Uterus (tissue), 4 donors: ENCODE results near the gene PPP2R3A. TPM values are rescaled to one million over a fixed set of nuclear protein-coding genes. Genes with fewer than 3 reads are reported as not detected.

ENCODE experiments used
- DNase-seq, 2 donors: peaks; one replicate each; pipeline ENCODE4 v3.0.0-alpha.2; 2019 to 2020
- H3K27ac ChIP-seq, 2 donors: fragments of 200-600 bp; sonication (generic); 1 replicate in 1 of 2; 2 replicates in 1 of 2; pipeline ENCODE4 v1.5.1; 2016 to 2018
- H3K27me3 ChIP-seq, 2 donors: fragments of 200-600 bp; sonication (generic); one replicate each; pipeline ENCODE4 v1.5.1; 2018 to 2019; ENCODE audit warnings: control low read depth in 1 of 2
- H3K36me3 ChIP-seq, 2 donors: fragments of 200-600 bp; sonication (generic); one replicate each; pipeline ENCODE4 v1.5.1; 2019; ENCODE audit warnings: control low read depth in 1 of 2
- H3K4me1 ChIP-seq, 2 donors: fragments of 200-600 bp; sonication (generic); one replicate each; pipeline ENCODE4 v1.5.1; 2018 to 2019; ENCODE audit warnings: control low read depth in 1 of 2
- H3K4me3 ChIP-seq, 2 donors: fragments of 200-600 bp; sonication (generic); 1 replicate in 1 of 2; 2 replicates in 1 of 2; pipeline ENCODE4 v1.5.1; 2018 to 2019; ENCODE audit warnings: mild to moderate bottlenecking in 1 of 2
- H3K9me3 ChIP-seq, 2 donors: fragments of 200-600 bp; sonication (generic); one replicate each; pipeline ENCODE4 v1.5.1; 2019; ENCODE audit warnings: control low read depth in 1 of 2
- POLR2A ChIP-seq, 2 donors: fragments of 450-650 bp; IDR thresholded peaks; one replicate each; pipeline ENCODE4 v1.6.1; 2016; ENCODE audit warnings: antibody characterized with exemption in 2 of 2, mild to moderate bottlenecking in 1 of 2, moderate library complexity in 1 of 2
- intact Hi-C: fragments of 100-400 bp; cut with DNase I; formaldehyde crosslinking; loops from one replicate; pipeline ENCODE4 v1.15.1; 2023; ENCODE audit warnings: low total_unique reads
- total RNA-seq, 4 donors: library from RNA; depleted of rRNA in 3 of 4; stranded (reverse); fragments of >200 nt in 3 of 4; gene quantifications; one replicate each; pipeline versions ENCODE4 v1.1.0 to v1.2.4, GENCODE V29; 2014 to 2023
- TF ChIP-seq, protein P1 (sequence below), 4 experiments: fragments of 200-600 bp in 2 of 4; fragments of 450-650 bp in 2 of 4; sonication (generic) in 2 of 4; IDR thresholded peaks; one replicate each; pipeline ENCODE4 v1.5.1; 2016 to 2019; ENCODE audit warnings: antibody characterized with exemption in 4 of 4, mild to moderate bottlenecking in 2 of 4, moderate library complexity in 1 of 4
- donor health status: DM: yes; HTN: yes; CAD: no.

PPP2R3A gene
- total RNA-seq, 4 donors from 2014 or later, result 8.5 to 22.9 (median 18.1) TPM

DNA sequence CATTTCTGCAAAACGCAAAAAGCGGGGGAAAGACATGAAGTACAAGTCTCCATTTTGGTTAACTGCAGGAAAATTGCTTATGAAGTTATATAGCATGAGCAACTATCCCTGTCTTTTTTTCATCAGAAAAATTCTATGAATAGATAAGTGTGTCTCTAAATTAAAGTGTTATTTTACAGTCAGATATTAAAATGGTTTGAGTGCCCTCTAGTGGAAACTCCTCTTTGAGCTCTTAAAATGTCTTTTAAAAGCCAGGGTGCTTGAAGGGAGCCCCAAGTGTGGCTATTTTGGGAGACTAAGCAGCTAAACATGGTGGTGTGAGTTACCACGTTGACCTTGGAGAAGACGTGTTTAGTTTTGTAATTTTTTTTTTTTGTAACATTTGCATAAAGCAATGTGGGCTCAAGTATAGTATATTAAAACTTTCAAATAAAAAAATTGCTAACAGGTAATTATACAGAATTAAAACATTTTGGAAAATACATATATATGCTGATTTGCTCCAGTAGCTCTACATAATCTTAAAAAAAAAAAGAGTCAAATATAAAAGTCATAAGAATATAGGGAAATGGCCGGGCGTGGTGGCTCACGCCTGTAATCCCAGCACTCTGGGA lies 77.2 kb downstream of the PPP2R3A start:
- Histone ChIP-seq H3K4me1 (no peaks in the 10 kb centered on the region), H3K27ac (no peak overlapping the region), H3K27me3 (no peaks in the 10 kb centered on the region), H3K36me3 (no peaks in the 10 kb centered on the region), H3K9me3 (no peaks in the 10 kb centered on the region), H3K4me3 (no peak overlapping the region)
- intact Hi-C loops, result loop anchor here (5.0 kb wide), 1 partner anchor 120 kb away; no protein-coding TSS in a partner anchor
- TF ChIP-seq, protein P1, sequence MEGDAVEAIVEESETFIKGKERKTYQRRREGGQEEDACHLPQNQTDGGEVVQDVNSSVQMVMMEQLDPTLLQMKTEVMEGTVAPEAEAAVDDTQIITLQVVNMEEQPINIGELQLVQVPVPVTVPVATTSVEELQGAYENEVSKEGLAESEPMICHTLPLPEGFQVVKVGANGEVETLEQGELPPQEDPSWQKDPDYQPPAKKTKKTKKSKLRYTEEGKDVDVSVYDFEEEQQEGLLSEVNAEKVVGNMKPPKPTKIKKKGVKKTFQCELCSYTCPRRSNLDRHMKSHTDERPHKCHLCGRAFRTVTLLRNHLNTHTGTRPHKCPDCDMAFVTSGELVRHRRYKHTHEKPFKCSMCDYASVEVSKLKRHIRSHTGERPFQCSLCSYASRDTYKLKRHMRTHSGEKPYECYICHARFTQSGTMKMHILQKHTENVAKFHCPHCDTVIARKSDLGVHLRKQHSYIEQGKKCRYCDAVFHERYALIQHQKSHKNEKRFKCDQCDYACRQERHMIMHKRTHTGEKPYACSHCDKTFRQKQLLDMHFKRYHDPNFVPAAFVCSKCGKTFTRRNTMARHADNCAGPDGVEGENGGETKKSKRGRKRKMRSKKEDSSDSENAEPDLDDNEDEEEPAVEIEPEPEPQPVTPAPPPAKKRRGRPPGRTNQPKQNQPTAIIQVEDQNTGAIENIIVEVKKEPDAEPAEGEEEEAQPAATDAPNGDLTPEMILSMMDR (IDR thresholded peaks at IDR 0.05), result peak; percentile 55 to 67 (median 58)
- no peak for TF ChIP-seq POLR2A (IDR thresholded peaks at IDR 0.05)
- no peak for DNase-seq

DNA sequence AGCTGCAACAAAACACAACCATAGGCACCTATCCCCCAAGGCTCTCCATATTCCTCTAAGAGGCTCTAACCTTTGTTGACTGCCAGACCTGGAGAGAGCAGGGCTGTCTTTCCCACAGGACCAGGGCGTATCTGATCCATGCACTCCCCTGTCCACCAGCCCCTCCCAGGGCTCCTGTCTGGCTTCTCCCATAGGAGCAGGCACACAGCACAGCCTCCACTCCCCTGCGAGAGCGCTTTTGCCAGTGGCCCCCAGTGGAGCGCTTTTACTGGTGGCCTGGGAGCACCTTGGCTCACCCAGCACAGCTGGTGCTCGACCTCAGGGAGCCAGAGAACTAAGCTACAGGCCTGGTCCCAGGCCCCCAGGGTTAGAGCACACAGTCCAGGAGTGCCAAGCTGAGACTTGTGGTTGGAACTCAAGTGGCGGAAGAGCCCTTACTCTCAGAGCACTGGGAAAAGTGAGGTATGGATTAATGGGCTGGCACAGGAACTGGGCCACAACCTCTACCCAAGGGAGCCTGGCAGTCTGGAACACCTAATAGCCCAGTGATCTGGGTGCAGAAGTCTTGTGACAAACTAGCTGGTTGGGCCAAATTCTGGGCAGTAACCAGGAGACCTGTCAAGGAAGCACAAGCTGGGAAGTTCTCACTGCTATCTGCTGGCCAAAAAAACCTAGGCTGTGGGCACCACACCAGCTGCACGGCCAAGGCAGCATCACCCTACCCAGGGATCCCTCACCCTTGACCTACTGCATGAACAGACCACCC lies 79.6 kb downstream of the PPP2R3A start:
- Histone ChIP-seq H3K27ac (no peak overlapping the region), H3K9me3 (no peaks in the 10 kb centered on the region), H3K4me3 (no peak overlapping the region), H3K27me3 (no peaks in the 10 kb centered on the region), H3K4me1 (no peaks in the 10 kb centered on the region), H3K36me3 (no peaks in the 10 kb centered on the region)
- no peak for DNase-seq
- TF ChIP-seq, protein P1 (IDR thresholded peaks at IDR 0.05), result no peak
- TF ChIP-seq POLR2A (IDR thresholded peaks at IDR 0.05), result no peak
- intact Hi-C loops, result loop anchor here (5.0 kb wide), 1 partner anchor 123 kb away; no protein-coding TSS in a partner anchor

DNA sequence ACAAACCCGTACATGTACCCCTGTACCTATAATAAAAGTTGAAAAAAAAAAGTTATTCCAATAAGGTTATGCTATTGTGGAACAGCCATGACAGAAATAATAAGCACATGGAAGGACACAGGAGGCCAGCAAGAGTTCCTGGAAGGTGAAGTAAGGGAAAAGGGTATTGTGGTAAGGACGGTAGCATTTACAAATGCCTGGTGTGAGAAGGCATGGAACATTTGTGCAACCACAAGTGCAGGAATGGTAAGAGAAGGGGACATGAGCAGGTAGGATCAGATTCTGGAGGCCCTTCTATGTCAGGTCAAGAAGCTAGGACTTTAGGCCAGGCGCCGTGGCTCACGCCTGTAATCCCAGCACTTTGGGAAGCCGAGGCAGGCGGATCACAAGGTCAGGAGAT lies 82.5 kb downstream of the PPP2R3A start:
- no peaks in the 10 kb centered on the region for H3K4me1 ChIP-seq
- no peak for TF ChIP-seq POLR2A (IDR thresholded peaks at IDR 0.05)
- TF ChIP-seq, protein P1 (IDR thresholded peaks at IDR 0.05), result no peak
- no peaks in the 10 kb centered on the region for H3K27me3 ChIP-seq
- intact Hi-C loops, result no loop called here
- no peak overlapping the region for H3K4me3 ChIP-seq
- H3K9me3 ChIP-seq, result no peaks in the 10 kb centered on the region
- H3K27ac ChIP-seq, result no peak overlapping the region
- H3K36me3 ChIP-seq, result no peaks in the 10 kb centered on the region
- no peak for DNase-seq

DNA sequence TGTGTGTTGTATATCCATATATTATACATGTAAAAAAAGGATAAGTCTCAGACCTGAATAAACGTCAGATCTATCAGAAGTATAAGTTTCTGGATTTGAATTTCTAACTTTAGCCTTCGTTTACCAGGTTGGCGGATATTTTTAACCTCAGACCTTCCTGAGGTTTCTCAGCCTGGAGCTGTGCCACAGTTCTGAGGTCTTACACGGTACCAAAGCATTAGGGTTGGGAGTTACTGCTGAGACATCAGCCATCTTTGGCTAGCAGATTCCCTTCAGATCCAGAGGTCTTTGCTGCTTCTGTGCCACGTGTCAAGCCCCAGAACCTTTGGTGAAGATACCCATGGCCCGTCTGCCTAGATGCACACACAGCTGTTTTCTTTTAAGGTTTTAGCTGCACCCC lies 84.7 kb downstream of the PPP2R3A start:
- Histone ChIP-seq H3K4me1 (no peaks in the 10 kb centered on the region), H3K36me3 (no peaks in the 10 kb centered on the region)
- TF ChIP-seq, protein P1 (IDR thresholded peaks at IDR 0.05), result no peak
- no peak for TF ChIP-seq POLR2A (IDR thresholded peaks at IDR 0.05)

DNA sequence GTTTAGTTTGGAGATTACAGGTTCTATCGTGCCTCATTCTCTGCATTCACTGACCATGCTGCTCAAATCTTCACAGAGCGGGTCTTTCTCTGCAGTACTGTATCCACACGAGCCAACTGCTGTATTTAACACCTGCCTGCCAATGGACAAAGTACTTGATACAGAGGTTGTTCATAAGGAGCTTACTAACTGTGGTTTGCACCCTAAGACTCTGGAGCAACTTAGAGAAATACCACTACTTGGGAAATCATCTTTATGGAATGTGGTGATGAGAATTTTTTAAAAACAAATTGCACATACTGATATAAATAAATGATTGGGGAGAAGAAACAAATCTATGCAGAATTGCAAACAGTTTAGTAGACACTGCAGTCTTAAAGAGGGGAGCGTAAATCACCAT lies 90.0 kb downstream of the PPP2R3A start:
- DNase-seq, result no peak
- no peaks in the 10 kb centered on the region for H3K27me3 ChIP-seq
- no peaks in the 10 kb centered on the region for H3K9me3 ChIP-seq
- H3K4me1 ChIP-seq, result no peaks in the 10 kb centered on the region
- intact Hi-C loops, result no loop called here
- H3K27ac ChIP-seq, result no peak overlapping the region
- TF ChIP-seq, protein P1 (IDR thresholded peaks at IDR 0.05), result no peak
- TF ChIP-seq POLR2A (IDR thresholded peaks at IDR 0.05), result no peak
- H3K4me3 ChIP-seq, result no peak overlapping the region
- H3K36me3 ChIP-seq, result no peaks in the 10 kb centered on the region

More for the DNA sequence above, 84.7 kb downstream of the PPP2R3A start:
- H3K9me3 ChIP-seq, result no peaks in the 10 kb centered on the region
- no peak overlapping the region for H3K27ac ChIP-seq
- intact Hi-C loops, result no loop called here
- no peaks in the 10 kb centered on the region for H3K27me3 ChIP-seq
- H3K4me3 ChIP-seq, result no peak overlapping the region
- no peak for DNase-seq
